ENCODE data around the gene ELMO3.

ELMO3 gene

DNA sequence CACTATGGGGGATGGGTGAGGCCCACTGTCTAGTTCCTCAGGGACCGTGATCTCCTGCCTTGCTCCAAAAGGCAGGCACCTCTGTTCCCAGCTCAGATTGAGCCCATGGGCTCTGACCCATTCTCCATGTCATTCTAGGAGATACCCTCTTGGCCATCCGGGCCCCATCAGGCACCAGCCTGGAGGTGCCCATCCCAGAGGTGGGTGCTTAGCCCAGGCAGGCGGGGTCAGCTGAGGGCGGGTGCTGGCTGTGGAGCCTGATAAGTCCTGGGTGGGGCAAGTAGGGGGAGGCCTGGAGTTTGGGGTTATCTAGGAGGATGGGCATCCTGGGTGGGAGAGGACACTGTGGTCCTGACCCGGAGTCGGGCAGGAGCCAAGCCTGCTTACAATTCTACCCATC, 4.7 kb upstream of the ELMO3 start:
- H2BK12ac ChIP-seq (ENCODE audit: low read length): no peak overlapping the region
- no peaks in the 10 kb centered on the region for H3K9me3 ChIP-seq (replicated peaks in 1 of 2; ENCODE audit: control insufficient read depth in 2 of 2, insufficient read depth in 1 of 2, low read depth in 1 of 2, low read length in 2 of 2)
- no peak overlapping the region for H2AFZ ChIP-seq (ENCODE audit: low read length)
- H2BK120ac ChIP-seq (ENCODE audit: low read depth, low read length): no peak overlapping the region
- no peak overlapping the region for H4K91ac ChIP-seq (ENCODE audit: low read depth, low read length, poor library complexity)
- no peak overlapping the region for H3K4ac ChIP-seq (ENCODE audit: low read length)
- H3K36me3 ChIP-seq (replicated peaks in 1 of 2; ENCODE audit: control insufficient read depth in 2 of 2, insufficient read depth in 2 of 2, low read length in 2 of 2): peaks cover 47 to 56% of the 10 kb centered on the region in 2 donors
- no peak overlapping the region for H3K4me2 ChIP-seq (ENCODE audit: insufficient read depth, low read length, poor library complexity, severe bottlenecking)
- H3K4me1 ChIP-seq (ENCODE audit: control insufficient read depth in 2 of 2, insufficient read depth in 1 of 2, low read depth in 1 of 2, low read length in 2 of 2): peaks cover 14 to 20% of the 10 kb centered on the region in 2 donors
- no peak overlapping the region for H2BK15ac ChIP-seq (ENCODE audit: low read length)
- no peak overlapping the region for H3K14ac ChIP-seq (ENCODE audit: low read length)
- peaks cover 8% of the 10 kb centered on the region for H3K79me1 ChIP-seq (ENCODE audit: low read depth, low read length)
- H3K4me3 ChIP-seq (ENCODE audit: low read length in 2 of 2): no peak overlapping the region
- no peak overlapping the region for H3K18ac ChIP-seq (ENCODE audit: low read length)
- H3K27me3 ChIP-seq (ENCODE audit: control insufficient read depth in 3 of 3, insufficient read depth in 3 of 3, low read depth in 1 of 3, low read length in 3 of 3): no peaks in the 10 kb centered on the region
- H3K27ac ChIP-seq (replicated peaks; ENCODE audit: low read length): no peak overlapping the region
- WGBS, 2 donors (ENCODE audit: extremely low coverage in 2 of 2, insufficient read length in 2 of 2, insufficient replicate concordance in 1 of 2): no CpG with 5 or more reads among the region's 6 CpGs
- no peak overlapping the region for H4K8ac ChIP-seq (ENCODE audit: low read depth, low read length)
- H2BK5ac ChIP-seq (ENCODE audit: low read length): no peak overlapping the region
- H3K9ac ChIP-seq (ENCODE audit: low read depth, low read length, poor library complexity): no peak overlapping the region
- no peak overlapping the region for H2AK5ac ChIP-seq (ENCODE audit: low read depth, low read length)
- H3K23ac ChIP-seq (ENCODE audit: low read depth, low read length, poor library complexity): no peak overlapping the region
- DNase-seq (ENCODE audit: low spot score): no peak

DNA sequence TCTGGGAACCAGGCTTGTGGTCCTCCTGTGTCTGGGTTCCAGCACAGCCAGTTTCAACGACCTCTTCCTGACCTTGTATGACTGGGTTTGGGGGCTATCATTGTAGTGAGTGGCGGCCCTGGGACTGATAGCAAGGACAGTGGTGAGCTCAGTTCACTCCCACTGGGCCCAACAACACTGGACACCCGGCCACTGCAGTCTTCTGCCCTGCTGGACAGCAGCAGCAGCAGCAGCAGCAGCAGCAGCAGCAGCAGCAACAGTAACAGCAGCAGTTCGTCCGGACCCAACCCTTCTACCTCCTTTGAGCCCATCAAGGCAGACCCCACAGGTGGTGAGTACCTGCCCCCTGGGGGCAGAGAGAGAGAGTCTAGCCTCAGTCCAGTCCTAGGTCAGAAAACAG, 3.3 kb upstream of the ELMO3 start:
- no peak for DNase-seq (ENCODE audit: low spot score)
- Histone ChIP-seq H3K9ac (ENCODE audit: low read depth, low read length, poor library complexity) (no peak overlapping the region), H3K4me1 (ENCODE audit: control insufficient read depth in 2 of 2, insufficient read depth in 1 of 2, low read depth in 1 of 2, low read length in 2 of 2) (peaks cover 12 to 19% of the 10 kb centered on the region in 2 donors), H3K23ac (ENCODE audit: low read depth, low read length, poor library complexity) (no peak overlapping the region), H3K18ac (ENCODE audit: low read length) (no peak overlapping the region), H3K4ac (ENCODE audit: low read length) (no peak overlapping the region), H4K8ac (ENCODE audit: low read depth, low read length) (no peak overlapping the region), H2AK5ac (ENCODE audit: low read depth, low read length) (no peak overlapping the region), H2BK5ac (ENCODE audit: low read length) (no peak overlapping the region), H3K4me3 (ENCODE audit: low read length in 2 of 2) (no peak overlapping the region), H3K27ac (replicated peaks; ENCODE audit: low read length) (no peak overlapping the region), H2AFZ (ENCODE audit: low read length) (no peak overlapping the region), H3K14ac (ENCODE audit: low read length) (no peak overlapping the region), H3K4me2 (ENCODE audit: insufficient read depth, low read length, poor library complexity, severe bottlenecking) (no peak overlapping the region), H2BK120ac (ENCODE audit: low read depth, low read length) (no peak overlapping the region), H3K36me3 (replicated peaks in 1 of 2; ENCODE audit: control insufficient read depth in 2 of 2, insufficient read depth in 2 of 2, low read length in 2 of 2) (peaks cover 49 to 68% of the 10 kb centered on the region in 2 donors), H2BK15ac (ENCODE audit: low read length) (no peak overlapping the region), H4K91ac (ENCODE audit: low read depth, low read length, poor library complexity) (no peak overlapping the region), H3K9me3 (replicated peaks in 1 of 2; ENCODE audit: control insufficient read depth in 2 of 2, insufficient read depth in 1 of 2, low read depth in 1 of 2, low read length in 2 of 2) (no peaks in the 10 kb centered on the region), H3K79me1 (ENCODE audit: low read depth, low read length) (peaks cover 8% of the 10 kb centered on the region), H2BK12ac (ENCODE audit: low read length) (no peak overlapping the region), H3K27me3 (ENCODE audit: control insufficient read depth in 3 of 3, insufficient read depth in 3 of 3, low read depth in 1 of 3, low read length in 3 of 3) (peaks cover 0 to 5% (median 0%) of the 10 kb centered on the region in 3 experiments)
- no CpG with 5 or more reads among the region's 5 CpGs for WGBS, 2 donors (ENCODE audit: extremely low coverage in 2 of 2, insufficient read length in 2 of 2, insufficient replicate concordance in 1 of 2)

DNA sequence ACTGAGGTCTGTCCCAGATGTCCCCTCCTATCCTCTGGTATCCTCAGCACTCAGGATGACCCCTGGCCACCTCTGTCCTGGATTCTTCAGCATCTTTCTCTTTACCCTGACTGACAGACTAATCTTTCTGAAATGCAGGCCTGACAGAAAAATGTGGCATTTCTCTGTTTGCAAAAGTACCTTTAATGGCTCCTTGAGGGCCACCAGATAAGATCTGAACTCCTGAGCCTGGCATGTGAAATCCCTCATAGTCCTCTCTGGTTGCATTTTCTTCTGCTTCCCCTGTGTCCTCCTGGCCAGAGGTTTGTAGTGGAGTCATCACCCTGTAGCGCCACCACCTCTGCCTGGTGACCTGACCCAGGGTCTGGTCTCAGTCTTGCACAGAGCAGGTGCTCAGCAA, 2.0 kb upstream of the ELMO3 start:
- Histone ChIP-seq H2BK5ac (ENCODE audit: low read length) (no peak overlapping the region), H2BK120ac (ENCODE audit: low read depth, low read length) (no peak overlapping the region), H3K36me3 (replicated peaks in 1 of 2; ENCODE audit: control insufficient read depth in 2 of 2, insufficient read depth in 2 of 2, low read length in 2 of 2) (peaks cover 56 to 78% of the 10 kb centered on the region in 2 donors), H3K23ac (ENCODE audit: low read depth, low read length, poor library complexity) (no peak overlapping the region), H4K91ac (ENCODE audit: low read depth, low read length, poor library complexity) (no peak overlapping the region), H3K9ac (ENCODE audit: low read depth, low read length, poor library complexity) (no peak overlapping the region), H3K18ac (ENCODE audit: low read length) (no peak overlapping the region), H3K27ac (replicated peaks; ENCODE audit: low read length) (no peak overlapping the region), H3K4me3 (ENCODE audit: low read length in 2 of 2) (no peak overlapping the region), H2BK12ac (ENCODE audit: low read length) (no peak overlapping the region), H3K9me3 (replicated peaks in 1 of 2; ENCODE audit: control insufficient read depth in 2 of 2, insufficient read depth in 1 of 2, low read depth in 1 of 2, low read length in 2 of 2) (no peaks in the 10 kb centered on the region), H3K4ac (ENCODE audit: low read length) (no peak overlapping the region), H3K27me3 (ENCODE audit: control insufficient read depth in 3 of 3, insufficient read depth in 3 of 3, low read depth in 1 of 3, low read length in 3 of 3) (peaks cover 0 to 5% (median 0%) of the 10 kb centered on the region in 3 experiments), H4K8ac (ENCODE audit: low read depth, low read length) (no peak overlapping the region), H3K4me2 (ENCODE audit: insufficient read depth, low read length, poor library complexity, severe bottlenecking) (no peak overlapping the region), H3K4me1 (ENCODE audit: control insufficient read depth in 2 of 2, insufficient read depth in 1 of 2, low read depth in 1 of 2, low read length in 2 of 2) (peaks cover 11 to 18% of the 10 kb centered on the region in 2 donors), H2BK15ac (ENCODE audit: low read length) (no peak overlapping the region), H2AK5ac (ENCODE audit: low read depth, low read length) (no peak overlapping the region), H2AFZ (ENCODE audit: low read length) (no peak overlapping the region), H3K14ac (ENCODE audit: low read length) (no peak overlapping the region), H3K79me1 (ENCODE audit: low read depth, low read length) (peaks cover 8% of the 10 kb centered on the region)
- WGBS, 2 donors (ENCODE audit: extremely low coverage in 2 of 2, insufficient read length in 2 of 2, insufficient replicate concordance in 1 of 2): no CpG with 5 or more reads among the region's 1 CpG
- no peak for DNase-seq (ENCODE audit: low spot score)

DNA sequence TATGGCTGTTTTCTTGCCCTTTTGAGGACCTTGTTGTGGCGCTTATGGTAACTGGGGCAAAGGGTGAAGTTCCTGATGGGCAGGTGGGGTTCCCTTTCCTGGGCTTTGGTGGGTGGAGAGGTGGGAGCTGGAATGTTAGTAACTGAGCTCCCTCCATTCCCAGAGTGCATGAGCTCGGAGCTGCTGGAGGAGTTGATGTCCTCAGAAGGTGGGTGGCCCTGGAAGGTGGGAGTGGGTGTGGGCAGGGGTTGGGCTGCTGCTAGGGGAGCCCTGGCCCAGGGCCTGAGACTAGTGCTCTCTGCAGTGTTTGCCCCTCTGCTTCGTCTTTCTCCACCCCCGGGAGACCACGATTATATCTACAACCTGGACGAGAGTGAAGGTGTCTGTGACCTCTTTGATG, 1.2 kb upstream of the ELMO3 start:
- no peak overlapping the region for H4K8ac ChIP-seq (ENCODE audit: low read depth, low read length)
- H2AFZ ChIP-seq (ENCODE audit: low read length): no peak overlapping the region
- H3K18ac ChIP-seq (ENCODE audit: low read length): no peak overlapping the region
- H2BK15ac ChIP-seq (ENCODE audit: low read length): no peak overlapping the region
- no peak overlapping the region for H3K9ac ChIP-seq (ENCODE audit: low read depth, low read length, poor library complexity)
- H3K4me2 ChIP-seq (ENCODE audit: insufficient read depth, low read length, poor library complexity, severe bottlenecking): no peak overlapping the region
- no peak overlapping the region for H3K27ac ChIP-seq (replicated peaks; ENCODE audit: low read length)
- H2BK120ac ChIP-seq (ENCODE audit: low read depth, low read length): no peak overlapping the region
- WGBS, 2 donors (ENCODE audit: extremely low coverage in 2 of 2, insufficient read length in 2 of 2, insufficient replicate concordance in 1 of 2): no CpG with 5 or more reads among the region's 6 CpGs
- peaks cover 60 to 86% of the 10 kb centered on the region in 2 donors for H3K36me3 ChIP-seq (replicated peaks in 1 of 2; ENCODE audit: control insufficient read depth in 2 of 2, insufficient read depth in 2 of 2, low read length in 2 of 2)
- H3K23ac ChIP-seq (ENCODE audit: low read depth, low read length, poor library complexity): no peak overlapping the region
- H3K9me3 ChIP-seq (replicated peaks in 1 of 2; ENCODE audit: control insufficient read depth in 2 of 2, insufficient read depth in 1 of 2, low read depth in 1 of 2, low read length in 2 of 2): no peaks in the 10 kb centered on the region
- no peak overlapping the region for H3K4ac ChIP-seq (ENCODE audit: low read length)
- no peak overlapping the region for H2AK5ac ChIP-seq (ENCODE audit: low read depth, low read length)
- no peak overlapping the region for H4K91ac ChIP-seq (ENCODE audit: low read depth, low read length, poor library complexity)
- H3K27me3 ChIP-seq (ENCODE audit: control insufficient read depth in 3 of 3, insufficient read depth in 3 of 3, low read depth in 1 of 3, low read length in 3 of 3): peaks cover 0 to 5% (median 0%) of the 10 kb centered on the region in 3 experiments
- peaks cover 6 to 15% of the 10 kb centered on the region in 2 donors for H3K4me1 ChIP-seq (ENCODE audit: control insufficient read depth in 2 of 2, insufficient read depth in 1 of 2, low read depth in 1 of 2, low read length in 2 of 2)
- H2BK12ac ChIP-seq (ENCODE audit: low read length): no peak overlapping the region
- H3K4me3 ChIP-seq (ENCODE audit: low read length in 2 of 2): no peak overlapping the region
- no peak overlapping the region for H3K14ac ChIP-seq (ENCODE audit: low read length)
- peaks cover 4% of the 10 kb centered on the region for H3K79me1 ChIP-seq (ENCODE audit: low read depth, low read length)
- no peak overlapping the region for H2BK5ac ChIP-seq (ENCODE audit: low read length)
- DNase-seq (ENCODE audit: low spot score): no peak
